GM12874 (cell line): Measurements from ENCODE around the gene TTYH1.

Source experiments
- CTCF ChIP-seq: IDR thresholded peaks from 2 replicates; pipeline ENCODE4 v1.5.1; 2011; ENCODE audit warnings: low read depth, mild to moderate bottlenecking, control low read depth, low read length, moderate library complexity; ENCODE audit not compliant: insufficient read depth

The TTYH1 gene

GRCh38 chr19:54380897-54381296, 34.4 kb upstream of the TTYH1 start:
- no peak for TF ChIP-seq CTCF

- TF ChIP-seq CTCF: no peak
Observed at GRCh38 chr19:54383330-54383729, 31.9 kb upstream of the TTYH1 start.

- no peak for TF ChIP-seq CTCF
Observed at GRCh38 chr19:54387991-54388801, 27.1 kb upstream of the TTYH1 start.

GRCh38 chr19:54388802-54389139, 26.5 kb upstream of the TTYH1 start:
- TF ChIP-seq CTCF: no peak

GRCh38 chr19:54389553-54389952, 25.7 kb upstream of the TTYH1 start:
- TF ChIP-seq CTCF: no peak

- TF ChIP-seq CTCF: peak; percentile 71
Observed at GRCh38 chr19:54390942-54391577, 24.2 kb upstream of the TTYH1 start.

- no peak for TF ChIP-seq CTCF
Observed at GRCh38 chr19:54391589-54392061, 23.6 kb upstream of the TTYH1 start.
